Measurements from ENCODE around the gene ALG6. TPM values are rescaled to one million over a fixed set of nuclear protein-coding genes. Genes with fewer than 3 reads are reported as not detected.

ALG6 gene
- total and polyA plus RNA-seq, 2 of the 13 experiments (the other 11 are each of a cell fraction or from before 2014, with no cell fraction given) = 6.8 to 8.1 TPM

- CTCF ChIA-PET (ENCODE audit: low intra/inter-chr PET ratio, low total read pairs) = interaction anchor here (1.5 kb wide), 1 partner anchor 114 kb away, joined by 4 read pairs; no protein-coding TSS in a partner anchor
- TF ChIP-seq BRF2 (CRISPR knock-in tag; IDR thresholded peaks at IDR 0.05) (no peak), BATF2 (CRISPR knock-in tag; IDR thresholded peaks at IDR 0.05) (no peak), BCLAF1 (IDR thresholded peaks at IDR 0.05) (no peak), ARID4A (CRISPR knock-in tag; IDR thresholded peaks at IDR 0.05; ENCODE audit: borderline replicate concordance) (peak; percentile 15; the same call in 1 of the 2 replicates), AKAP8 (CRISPR knock-in tag; IDR thresholded peaks at IDR 0.05) (no peak), AGO2 (optimal IDR thresholded peaks at IDR 0.05; ENCODE audit: low read depth, low read length) (no peak), U2AF1 (optimal IDR thresholded peaks at IDR 0.05; ENCODE audit: low read depth, low read length) (no peak)
These were observed 39.9 kb upstream of the ALG6 start for GRCh38 chr1:63327417-63328054.

More at GRCh38 chr1:63327417-63328054, 39.9 kb upstream of the ALG6 start:
- H4K20me1 ChIP-seq (ENCODE audit: insufficient read depth, low read length) = no peaks in the 10 kb centered on the region
- peak; percentile 24 for DNase-seq (ENCODE audit: low spot score)
- peak overlapping the region; percentile 59 for H3K4me2 ChIP-seq (ENCODE audit: low read depth, low read length)
- 17% methylated on average over 15 of the region's 25 CpGs for WGBS (ENCODE audit: low lambda C conversion rate)
- in situ Hi-C loops (cut with HindIII; ENCODE audit: extremely low pct_ligation_motif_present, low pct_unique_long_range_greater_than_20kb) = loop anchor here (5.0 kb wide), 1 partner anchor 205 kb away; no protein-coding TSS in a partner anchor
- no peaks in the 10 kb centered on the region for H3K36me3 ChIP-seq (replicated peaks in 1 of 2; ENCODE audit: control insufficient read depth in 1 of 2, insufficient read depth in 2 of 2, low read length in 2 of 2)
- peak; percentile 92 for ATAC-seq
- intact Hi-C loops (cut with micrococcal nuclease; ENCODE audit: unreplicated experiment) = loop anchor here (1.0 kb wide), 1 partner anchor 114 kb away; no protein-coding TSS in a partner anchor
- no peak overlapping the region for H2AFZ ChIP-seq (ENCODE audit: low read length)
- no peaks in the 10 kb centered on the region for H3K79me2 ChIP-seq (ENCODE audit: insufficient read depth, low read length)
- no TSS peak for BruUV-seq (replicated peaks)
- POLR2A ChIA-PET = no interaction called here
- no peak overlapping the region for H3K9ac ChIP-seq (ENCODE audit: insufficient read depth, low read depth, low read length)
- FAIRE-seq = no peak
- peaks cover 22% of the 10 kb centered on the region for H3K4me1 ChIP-seq (ENCODE audit: insufficient read depth, low read length)
- H3K27ac ChIP-seq (ENCODE audit: extremely low read length, insufficient read depth, low read length) = no peak overlapping the region
- no peak overlapping the region for H3K4me3 ChIP-seq (replicated peaks in 1 of 3; ENCODE audit: insufficient read depth in 1 of 3, low read depth in 2 of 3, low read length in 3 of 3)
- peaks cover 6 to 62% of the 10 kb centered on the region in 2 experiments for H3K27me3 ChIP-seq (ENCODE audit: control insufficient read depth in 1 of 2, insufficient read depth in 2 of 2, low read length in 2 of 2)
- H3K9me3 ChIP-seq (ENCODE audit: low read length) = no peaks in the 10 kb centered on the region
